ENCODE measurements around the gene BCAP29. TPM values are rescaled to one million over a fixed set of nuclear protein-coding genes. Genes with fewer than 3 reads are reported as not detected.

Gene BCAP29
- total RNA-seq, 1 donor from 2014 or later: 34.9 TPM

GRCh38 chr7:107666790-107667189 lies 86.7 kb downstream of the BCAP29 start:
- H3K9me3 Mint-ChIP-seq (ENCODE audit: low read depth): no peaks in the 10 kb centered on the region
- TF ChIP-seq CTCF (IDR thresholded peaks at IDR 0.05; ENCODE audit: unreplicated experiment): no peak
- H3K27me3 Mint-ChIP-seq: peaks cover 32% of the 10 kb centered on the region
- H3K4me1 Mint-ChIP-seq (ENCODE audit: low read depth): no peaks in the 10 kb centered on the region
- no peak overlapping the region for H3K27ac Mint-ChIP-seq
- H3K4me3 Mint-ChIP-seq (ENCODE audit: low read depth): no peak overlapping the region
- H3K36me3 Mint-ChIP-seq (ENCODE audit: insufficient read depth): no peaks in the 10 kb centered on the region
- no peak for DNase-seq (ENCODE audit: low spot score, unreplicated experiment)

GRCh38 chr7:107667341-107667740 lies 87.3 kb downstream of the BCAP29 start:
- Mint-ChIP-seq H3K36me3 (ENCODE audit: insufficient read depth) (no peaks in the 10 kb centered on the region), H3K27me3 (peaks cover 26% of the 10 kb centered on the region), H3K9me3 (ENCODE audit: low read depth) (no peaks in the 10 kb centered on the region), H3K4me3 (ENCODE audit: low read depth) (no peak overlapping the region), H3K4me1 (ENCODE audit: low read depth) (no peaks in the 10 kb centered on the region), H3K27ac (no peak overlapping the region)
- TF ChIP-seq CTCF (IDR thresholded peaks at IDR 0.05; ENCODE audit: unreplicated experiment): no peak
- no peak for DNase-seq (ENCODE audit: low spot score, unreplicated experiment)

- Mint-ChIP-seq H3K27me3 (peaks cover 17% of the 10 kb centered on the region), H3K36me3 (ENCODE audit: insufficient read depth) (no peaks in the 10 kb centered on the region), H3K4me3 (ENCODE audit: low read depth) (no peak overlapping the region), H3K27ac (no peak overlapping the region), H3K9me3 (ENCODE audit: low read depth) (no peaks in the 10 kb centered on the region), H3K4me1 (ENCODE audit: low read depth) (no peaks in the 10 kb centered on the region)
- no peak for DNase-seq (ENCODE audit: low spot score, unreplicated experiment)
- no peak for TF ChIP-seq CTCF (IDR thresholded peaks at IDR 0.05; ENCODE audit: unreplicated experiment)
These were observed 88.2 kb downstream of the BCAP29 start for GRCh38 chr7:107668296-107668695.

Other genes with a start within 250 kb of the BCAP29 start
- gene GPR22, start 110.2 kb upstream of the BCAP29 start, total RNA-seq: not detected in 2 replicates
- gene COG5, start 16.3 kb upstream of the BCAP29 start, total RNA-seq: 49.0 and 49.5 TPM in 2 replicates
- gene DUS4L, start 16.3 kb upstream of the BCAP29 start, total RNA-seq: 11.4 and 16.8 TPM in 2 replicates
- 0.42 and 0.43 TPM in 2 replicates for gene SLC26A4, start 80.6 kb downstream of the BCAP29 start, total RNA-seq
- 34.0 and 37.7 TPM in 2 replicates for gene CBLL1, start 163.9 kb downstream of the BCAP29 start, total RNA-seq
- 2.0 and 2.8 TPM in 2 replicates for gene SLC26A3, start 223.0 kb downstream of the BCAP29 start, total RNA-seq

Measured in progenitor cell of endocrine pancreas (in vitro differentiated cells).